Posterior vena cava (tissue), 2 donors: ENCODE results near the gene WDCP. TPM values are rescaled to one million over a fixed set of nuclear protein-coding genes. Genes with fewer than 3 reads are reported as not detected.
"Not testable (repeated sequence)": the region's sequence is repeated elsewhere in the genome, so short reads cannot be mapped to it uniquely, and the experiment has no call there.

ENCODE experiments used
- DNase-seq: peaks from one replicate; pipeline ENCODE4 v3.0.0-alpha.2; 2020; ENCODE audit warnings: low spot score
- intact Hi-C, 2 donors: fragments of 100-400 bp; cut with DNase I; formaldehyde crosslinking; loops; one replicate each; pipeline versions ENCODE4 v1.14.1 to v1.14.2; 2022 to 2023
- total RNA-seq, 2 donors: library from RNA; stranded (reverse); fragmentation: NEBNext Ultra II Directional; extraction: Animal tissue kit (Norgen Biotek cat#: 25700); gene quantifications; one replicate each; pipeline ENCODE4 v1.2.1, GENCODE V29; 2021
- donor health status: DM: yes; HTN: yes; CAD: no.
- donor health status: DM: yes; HTN: yes; CAD: no.

WDCP gene
- total RNA-seq, 2 donors from 2014 or later: 5.6 to 5.7 TPM

DNA sequence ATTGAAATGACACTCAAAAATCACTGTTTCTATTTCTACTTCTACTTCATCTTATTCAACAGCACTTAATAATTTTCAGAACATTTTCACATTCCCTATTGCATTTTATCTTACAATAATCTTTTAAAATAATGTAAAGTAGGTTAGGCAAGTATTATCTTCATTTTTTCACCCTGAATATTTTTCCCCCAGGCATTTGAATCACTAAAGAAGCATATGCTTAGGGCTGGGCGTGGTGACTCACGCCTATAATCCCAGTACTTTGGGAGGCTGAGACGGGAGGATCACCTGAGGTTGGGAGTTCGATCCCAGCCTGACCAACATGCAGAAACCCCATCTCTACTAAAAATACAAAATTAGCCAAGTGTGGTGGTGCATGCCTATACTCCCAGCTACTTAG is 6.7 kb downstream of the WDCP start:
- DNase-seq: no peak
- intact Hi-C loops: no loop called here

DNA sequence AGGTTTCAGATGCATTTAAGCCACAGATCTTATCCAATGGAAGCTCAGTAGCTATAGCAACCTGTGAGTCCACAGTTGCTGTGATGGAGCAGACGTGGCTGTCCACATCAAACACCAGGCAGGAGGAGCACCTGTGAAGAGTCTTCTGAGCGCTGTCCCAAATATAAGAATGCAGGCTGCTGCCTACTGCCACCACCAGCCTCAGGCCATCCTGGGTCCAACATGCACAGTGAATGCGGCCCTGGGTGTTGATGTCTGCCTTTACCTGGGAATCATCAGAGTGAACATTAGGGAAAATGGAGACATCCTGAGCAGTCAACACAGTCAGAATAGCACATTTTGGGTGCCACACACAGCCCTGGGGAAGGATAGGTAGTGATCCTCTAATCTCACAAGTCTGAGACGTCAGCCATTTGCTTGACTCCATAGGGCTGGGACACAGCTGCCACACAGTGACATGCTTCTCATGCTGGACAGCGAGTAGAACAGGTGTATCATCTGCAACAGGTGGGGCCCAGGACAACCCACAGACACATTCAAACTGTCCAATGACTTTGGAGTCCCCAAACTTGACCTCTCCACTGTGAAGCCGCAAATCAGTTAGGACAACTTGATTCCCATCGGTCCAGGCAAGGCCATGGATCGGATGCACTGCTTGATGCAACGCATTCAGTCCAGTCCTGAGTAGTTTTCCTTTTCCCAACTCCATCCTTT is 8.2 kb downstream of the WDCP start:
- intact Hi-C loops: no loop called here
- no peak for DNase-seq

DNA sequence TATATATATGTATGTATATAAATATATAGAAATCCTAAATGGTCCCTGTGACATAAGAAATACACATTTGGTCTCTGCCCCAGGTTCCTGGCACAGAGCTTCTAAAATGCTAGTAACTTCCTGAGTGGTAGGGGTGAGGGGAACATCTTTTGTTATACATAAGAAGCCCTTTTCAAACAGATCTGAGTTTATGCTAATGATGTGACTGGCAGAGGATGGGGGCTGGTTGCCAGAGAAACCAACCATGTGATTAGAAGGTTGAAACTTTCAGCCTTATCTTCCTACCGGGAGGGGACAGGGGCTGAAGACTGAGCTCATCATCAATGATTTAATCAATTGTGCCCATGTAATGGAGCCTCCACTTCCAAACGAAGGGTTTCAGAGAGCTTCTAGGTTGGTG is 21.0 kb downstream of the WDCP start:
- DNase-seq: no peak
- intact Hi-C loops: no loop called here

DNA sequence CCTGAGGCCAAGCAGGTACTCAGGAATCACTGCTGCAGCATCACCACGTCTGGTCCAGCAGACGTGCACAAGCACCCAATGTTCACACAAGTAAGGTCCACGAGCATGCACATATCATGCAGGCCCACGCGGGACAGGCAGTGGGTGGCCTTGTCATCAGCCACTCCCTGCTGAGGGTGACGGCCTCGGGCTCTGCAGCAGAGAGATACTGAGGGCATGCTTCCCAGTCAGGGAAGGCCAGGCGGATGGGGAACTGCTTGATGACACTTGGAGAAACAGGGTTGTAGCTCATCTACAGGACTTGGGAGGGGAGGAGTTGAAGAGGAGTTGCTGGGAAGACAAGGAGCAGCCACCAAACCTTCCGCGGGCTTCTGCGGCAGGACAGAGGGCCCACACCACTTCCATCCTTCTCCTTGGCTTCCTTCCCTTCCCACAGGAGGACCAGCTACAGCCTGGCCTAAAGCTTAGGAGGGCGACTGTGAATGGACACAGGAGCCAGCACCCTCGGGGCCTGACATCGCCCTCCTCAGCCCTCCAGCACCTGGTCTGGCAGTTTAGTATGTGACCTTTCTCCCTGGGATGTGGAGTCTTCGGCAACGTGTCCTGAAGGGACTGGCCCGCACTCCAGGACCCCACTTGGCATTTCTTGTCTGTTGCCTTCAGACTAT is 22.1 kb downstream of the WDCP start:
- intact Hi-C loops: no loop called here
- DNase-seq: no peak

DNA sequence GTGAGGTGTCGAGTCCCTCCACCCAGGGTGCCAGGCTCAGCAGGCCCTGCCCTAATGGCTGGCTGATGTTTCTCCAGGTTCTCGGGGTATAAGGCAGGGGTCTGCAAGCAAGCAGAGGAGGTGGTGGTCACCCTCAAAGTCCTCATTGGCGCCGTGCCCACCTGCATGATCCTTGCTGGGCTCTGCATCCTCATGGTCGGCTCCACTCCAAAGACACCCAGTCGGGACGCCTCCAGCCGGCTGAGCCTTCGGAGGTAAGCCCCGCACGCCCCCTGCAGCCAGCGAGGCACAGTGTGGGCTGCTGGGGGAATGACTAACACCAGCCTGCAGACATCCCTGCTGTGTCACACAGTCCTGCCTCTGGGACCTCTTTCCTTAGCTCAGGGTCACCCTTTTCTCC is 23.2 kb downstream of the WDCP start:
- intact Hi-C loops: no loop called here
- no peak for DNase-seq

DNA sequence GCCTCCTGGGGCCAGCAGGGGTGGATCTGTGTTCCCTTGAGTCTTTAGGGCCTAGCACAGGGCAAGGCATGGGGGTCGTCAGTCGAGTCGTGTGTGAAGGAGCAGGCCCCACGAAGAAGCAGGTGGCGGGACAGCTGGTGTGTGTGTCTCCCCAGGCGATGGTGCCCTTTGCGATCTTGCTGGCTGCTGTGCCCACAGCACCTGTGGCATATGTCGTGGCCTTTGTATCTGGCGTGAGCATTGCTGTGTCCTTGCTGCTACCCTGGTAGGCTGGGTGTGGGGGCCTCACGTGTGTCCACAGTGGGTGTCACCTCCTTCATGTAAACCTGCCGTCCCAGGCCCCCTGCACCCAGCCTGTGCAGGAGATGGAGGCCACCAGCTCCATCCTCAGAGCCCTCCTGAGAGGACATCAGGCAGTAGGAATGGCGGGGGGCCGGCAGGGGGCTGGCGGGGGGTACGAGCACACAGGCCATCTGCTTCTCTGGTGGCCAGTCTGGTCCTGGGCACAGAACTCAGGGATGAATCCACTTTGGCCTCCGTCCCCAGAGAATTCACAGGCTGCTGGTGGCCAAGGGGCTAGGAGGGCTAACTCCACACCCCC is 24.1 kb downstream of the WDCP start:
- DNase-seq: no peak
- intact Hi-C loops: no loop called here

DNA sequence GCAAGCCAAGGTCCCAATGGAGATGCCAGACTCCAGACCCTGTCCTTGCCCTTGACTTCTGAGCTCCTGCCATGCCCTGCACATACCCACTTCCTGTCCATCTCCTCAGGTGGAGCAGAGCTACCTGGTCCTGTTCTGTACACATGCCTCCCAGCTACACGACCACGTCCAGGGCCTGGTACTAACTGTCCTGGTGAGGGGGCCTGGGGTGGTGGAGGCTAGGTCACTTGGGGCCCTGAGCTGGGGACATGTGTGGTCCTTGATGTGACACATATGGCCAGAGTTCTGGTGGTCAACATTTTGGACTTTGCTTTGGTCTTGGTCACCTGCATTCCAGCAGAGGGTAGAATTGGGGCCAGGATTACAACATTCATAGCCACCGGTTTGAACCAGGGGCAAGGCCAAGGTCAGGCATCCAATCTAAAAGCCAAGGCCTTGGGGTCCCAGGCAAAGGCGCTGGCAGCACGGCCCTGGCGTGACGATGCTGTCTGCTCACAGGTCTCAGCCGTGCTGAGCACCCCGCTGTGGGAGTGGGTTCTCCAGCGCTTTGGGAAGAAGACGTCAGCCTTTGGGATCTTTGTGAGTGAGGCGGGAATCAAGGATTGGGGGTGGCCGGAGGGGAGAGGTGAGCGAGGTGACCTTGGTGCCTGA is 24.7 kb downstream of the WDCP start:
- no peak for DNase-seq
- intact Hi-C loops: no loop called here

DNA sequence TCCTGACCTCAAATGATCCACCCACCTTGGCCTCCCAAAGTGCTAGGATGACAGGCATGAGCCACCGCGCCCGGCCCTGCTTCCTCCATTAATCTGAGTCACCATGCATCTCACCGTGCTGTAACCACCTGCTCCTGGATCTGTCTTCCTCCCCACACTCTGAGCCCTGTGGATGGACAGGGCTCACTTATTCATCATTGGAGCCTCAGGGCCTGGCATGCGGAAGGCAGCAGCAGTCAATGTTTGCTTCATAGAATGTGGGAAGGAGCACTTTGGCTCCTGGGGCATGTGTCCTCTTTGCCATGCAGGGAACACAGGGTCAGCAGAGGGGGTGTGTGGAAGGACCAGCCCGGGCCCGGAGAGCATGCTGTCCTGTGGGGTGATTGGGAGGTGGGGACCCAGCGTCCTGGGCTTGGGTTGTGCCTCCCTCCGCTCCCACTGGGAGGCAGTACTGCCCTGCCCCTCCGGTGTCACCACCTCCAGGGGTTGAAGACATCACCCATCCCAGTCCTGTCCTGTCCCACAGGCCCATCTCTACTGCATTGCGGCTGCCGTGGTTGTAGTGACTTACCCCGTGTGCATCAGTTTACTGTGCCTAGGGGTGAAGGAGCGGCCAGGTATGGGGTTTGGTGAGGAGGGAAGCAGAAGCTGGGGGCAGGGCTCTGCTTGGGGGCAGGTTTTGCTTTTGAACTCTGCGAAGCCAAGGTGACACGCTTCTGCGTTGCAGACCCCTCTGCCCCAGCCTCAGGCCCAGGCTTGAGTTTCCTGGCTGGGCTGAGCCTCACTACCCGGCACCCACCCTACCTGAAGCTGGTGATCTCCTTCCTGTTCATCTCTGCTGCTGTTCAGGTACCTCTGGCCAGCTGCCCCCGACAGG is 25.8 kb downstream of the WDCP start:
- intact Hi-C loops: no loop called here
- no peak for DNase-seq

DNA sequence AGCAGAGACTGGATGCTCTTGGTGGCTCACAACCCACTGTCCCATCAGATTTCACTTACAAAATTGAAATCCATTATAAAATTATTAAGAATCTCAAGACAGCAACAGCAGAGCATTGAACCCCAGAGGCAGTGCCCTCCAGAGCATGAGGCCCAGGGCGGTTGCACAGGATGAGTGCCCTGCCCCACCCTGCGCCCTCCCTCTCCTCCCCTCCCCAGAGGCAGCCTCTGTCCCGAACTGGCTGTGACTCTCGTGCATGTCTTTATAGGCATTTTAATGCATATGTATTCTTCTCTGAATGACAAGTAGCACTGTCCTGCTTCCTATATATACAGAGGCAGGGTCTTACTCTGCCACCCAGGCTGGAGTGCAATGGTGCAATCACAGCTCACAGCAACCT is 26.9 kb downstream of the WDCP start:
- intact Hi-C loops: no loop called here
- DNase-seq: no peak

DNA sequence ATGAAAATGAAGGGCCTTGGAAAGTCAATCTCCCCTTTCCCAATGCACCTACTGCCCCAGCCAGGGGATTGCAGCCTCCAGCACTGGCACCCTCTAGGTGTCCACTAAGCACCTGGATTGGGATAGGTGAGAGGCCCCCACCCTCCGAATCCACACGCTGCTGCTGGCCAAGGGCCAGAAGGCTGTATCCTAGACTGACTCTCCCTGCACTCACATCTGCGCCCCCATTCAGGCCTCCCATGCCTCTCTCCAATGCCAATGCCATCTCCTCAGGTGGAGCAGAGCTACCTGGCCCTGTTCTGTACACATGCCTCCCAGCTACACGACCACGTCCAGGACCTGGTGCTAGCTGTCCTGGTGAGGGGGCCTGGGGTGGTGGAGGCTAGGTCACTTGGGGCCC is 27.5 kb downstream of the WDCP start:
- DNase-seq: no peak
- intact Hi-C loops: no loop called here

DNA sequence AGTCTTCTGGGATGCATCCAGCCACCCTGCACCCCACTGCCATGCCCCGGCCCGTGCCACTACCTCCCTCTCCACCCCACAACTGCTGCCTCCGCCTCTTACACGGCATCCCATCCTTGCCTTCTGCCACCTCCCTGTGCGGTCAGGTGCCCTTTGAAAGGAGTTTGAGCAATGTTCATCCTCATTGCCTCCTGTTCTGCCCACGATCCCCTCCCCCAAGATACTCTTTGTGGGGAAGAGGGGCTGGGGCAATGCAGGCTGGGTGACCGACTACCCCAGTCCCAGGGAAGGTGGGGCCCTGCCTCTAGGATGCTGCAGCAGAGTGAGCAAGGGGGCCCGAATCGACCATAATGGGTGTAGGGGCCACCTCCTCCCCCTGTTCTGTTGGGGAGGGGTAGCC is 28.9 kb downstream of the WDCP start:
- intact Hi-C loops: no loop called here
- DNase-seq: no peak

DNA sequence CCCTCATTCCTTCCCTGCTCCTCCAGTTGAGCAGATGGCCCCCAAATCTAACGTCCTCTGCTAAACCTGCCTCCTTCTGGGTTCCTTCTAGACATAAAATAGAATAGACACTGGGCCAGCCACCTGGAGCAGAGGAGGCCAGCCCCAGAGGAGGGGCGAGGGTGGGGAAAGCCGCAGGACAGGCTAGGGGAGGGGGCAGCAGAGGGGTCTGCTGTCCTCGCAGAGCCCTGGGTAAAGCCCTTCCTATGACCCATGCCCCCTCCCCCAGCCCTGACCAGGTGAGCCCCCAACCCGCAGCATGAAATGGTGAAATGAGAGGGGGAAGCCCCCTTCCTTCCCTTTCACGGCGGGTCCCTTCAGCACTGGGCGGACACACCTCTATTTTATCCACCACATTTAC is 29.5 kb downstream of the WDCP start:
- no peak for DNase-seq
- intact Hi-C loops: no loop called here

DNA sequence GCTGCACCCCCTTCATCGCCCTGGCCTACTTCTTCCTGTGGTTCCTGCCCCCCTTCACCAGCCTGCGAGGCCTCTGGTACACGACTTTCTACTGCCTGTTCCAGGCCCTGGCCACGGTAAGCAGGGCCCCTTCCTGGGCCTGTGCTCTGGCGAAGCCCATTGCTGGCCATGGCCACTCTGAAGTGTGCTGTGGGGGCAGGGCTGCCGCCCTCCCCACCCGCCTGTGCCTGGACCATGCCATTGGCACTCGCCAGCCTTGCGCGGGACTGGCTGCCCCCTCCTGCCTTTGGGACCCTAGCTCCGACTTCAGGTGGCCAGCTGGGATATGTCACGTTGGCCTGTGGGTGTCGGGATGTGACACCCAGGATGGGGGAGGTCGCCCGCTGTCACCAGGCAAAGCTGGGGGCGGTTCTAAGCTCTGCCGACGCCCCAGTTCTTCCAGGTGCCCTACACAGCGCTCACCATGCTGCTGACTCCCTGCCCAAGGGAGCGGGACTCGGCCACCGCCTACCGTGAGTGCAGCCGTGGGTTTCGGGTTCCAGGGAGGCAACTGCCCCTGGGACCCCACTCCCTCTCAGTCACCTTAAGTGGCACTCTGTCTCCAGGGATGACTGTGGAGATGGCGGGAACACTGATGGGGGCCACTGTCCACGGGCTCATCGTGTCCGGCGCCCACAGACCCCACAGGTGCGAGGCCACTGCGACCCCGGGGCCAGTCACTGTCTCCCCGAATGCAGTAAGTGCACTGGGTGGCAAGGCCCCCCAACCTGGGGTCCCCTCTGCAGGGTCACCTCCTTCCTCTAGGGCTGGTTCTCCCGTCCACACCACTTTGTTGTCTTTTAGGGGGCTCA is 30.1 kb downstream of the WDCP start:
- intact Hi-C loops: no loop called here
- no peak for DNase-seq

DNA sequence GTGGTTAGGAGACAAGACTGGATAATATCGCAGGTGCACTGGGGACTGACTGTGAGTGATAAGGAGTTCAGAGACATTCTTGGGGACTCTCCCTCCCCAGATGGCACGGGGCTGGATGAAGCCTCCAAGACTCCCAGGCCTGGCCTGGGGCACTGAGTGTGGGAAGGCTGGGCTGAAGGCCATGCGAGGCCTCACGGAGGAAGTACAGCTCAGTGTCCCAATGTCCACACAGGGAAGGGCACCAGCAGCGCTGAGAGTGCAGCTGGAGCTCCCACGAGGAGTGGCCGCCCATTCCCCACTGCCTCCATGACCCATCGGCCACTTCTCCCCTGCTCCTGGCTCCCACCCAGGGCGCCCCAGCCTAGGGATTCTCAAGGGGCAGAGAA is 30.8 kb downstream of the WDCP start:
- no peak for DNase-seq
- intact Hi-C loops: no loop called here

DNA sequence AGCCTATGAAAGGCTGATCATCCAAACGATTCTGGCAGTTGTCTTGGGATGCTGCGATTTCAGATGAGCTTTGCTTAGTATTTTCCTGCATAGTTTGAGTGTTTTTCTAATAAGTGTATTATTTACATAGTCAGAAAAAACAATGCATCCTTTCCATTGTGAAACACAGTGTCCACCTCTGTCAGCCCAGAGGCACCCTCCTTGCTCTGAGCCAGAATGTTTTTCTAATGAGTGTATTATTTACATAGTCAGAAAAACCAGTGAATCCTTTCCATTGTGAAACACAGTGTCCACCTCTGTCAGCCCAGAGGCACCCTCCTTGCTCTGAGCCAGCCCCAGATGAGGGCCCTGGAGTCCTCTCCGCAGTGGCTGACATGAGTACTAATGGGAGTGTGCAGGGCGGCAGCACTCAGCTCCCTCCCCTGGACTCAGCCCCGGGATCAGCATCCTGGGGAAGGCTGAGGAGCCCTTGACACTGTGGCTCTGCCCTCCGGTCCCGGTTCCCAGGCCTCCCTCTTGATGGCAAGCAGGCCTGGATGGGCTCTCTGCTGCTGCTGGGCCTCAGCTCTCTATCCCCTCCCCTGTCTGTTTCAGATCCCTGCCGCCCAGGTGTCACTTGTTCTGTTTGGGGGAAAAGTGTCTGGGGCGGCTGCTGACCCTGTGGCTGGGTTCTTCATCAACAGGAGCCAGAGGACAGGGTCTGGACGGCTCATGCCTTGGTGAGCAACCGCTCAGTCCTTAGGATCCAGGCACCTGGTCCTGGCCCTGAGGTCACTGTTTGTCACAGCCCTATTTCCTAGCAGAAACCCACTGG is 31.4 kb downstream of the WDCP start:
- intact Hi-C loops: no loop called here

DNA sequence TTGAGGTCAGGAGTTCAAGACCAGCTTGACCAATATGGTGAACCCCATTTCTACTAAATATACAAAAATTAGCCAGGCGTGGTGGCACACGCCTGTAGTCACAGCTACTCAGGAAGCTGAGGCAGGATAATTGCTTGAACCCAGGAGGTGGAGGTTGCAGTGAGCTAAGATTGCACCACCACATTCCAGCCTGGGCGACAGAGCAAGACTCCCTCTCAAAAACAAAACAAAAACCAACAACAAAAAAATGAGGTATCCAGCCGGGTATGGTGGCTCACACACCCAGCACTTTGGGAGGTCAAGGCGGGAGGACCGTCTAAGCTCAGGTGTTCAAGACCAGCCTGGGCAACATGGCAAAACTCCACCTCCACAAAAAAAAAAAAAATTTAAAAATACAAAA is 32.3 kb downstream of the WDCP start:
- DNase-seq, intact Hi-C loops: not testable (repeated sequence)

More for the DNA sequence above, 31.4 kb downstream of the WDCP start:
- no peak for DNase-seq

DNA sequence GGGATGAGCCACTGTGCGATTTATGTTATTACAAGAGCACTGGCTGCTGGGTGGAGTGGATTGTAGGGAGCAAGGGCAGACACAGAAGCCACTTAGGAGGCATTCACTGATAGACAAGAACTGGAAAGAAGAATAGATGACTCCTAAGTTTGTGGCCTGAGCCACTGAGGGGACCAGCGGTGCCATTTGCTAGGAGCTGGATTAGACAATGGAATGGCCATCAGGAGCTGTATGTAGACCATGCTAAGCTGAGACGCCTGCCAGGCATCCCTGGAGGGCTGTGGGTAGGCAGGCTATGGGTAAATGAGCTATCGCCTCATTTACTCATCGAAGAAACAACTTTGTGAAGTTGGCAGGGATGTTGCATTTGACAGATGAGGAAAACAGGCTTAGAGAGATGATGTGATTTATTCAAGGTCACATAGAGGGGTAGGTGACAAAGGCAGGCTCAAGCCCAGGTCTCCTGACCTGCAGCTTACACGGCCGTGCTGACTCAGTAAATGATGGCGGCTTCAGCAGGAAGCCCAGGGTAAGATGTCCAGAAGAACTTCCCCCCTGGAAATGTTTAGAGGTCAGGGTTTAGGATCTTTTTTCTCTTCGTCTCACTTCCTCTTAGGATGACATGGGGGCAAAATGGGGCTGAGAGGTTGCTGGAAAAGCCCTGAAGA is 34.5 kb downstream of the WDCP start:
- intact Hi-C loops: no loop called here
- no peak for DNase-seq
